ENCODE results near the gene HORMAD2.
"Not testable (repeated sequence)": the region's sequence is repeated elsewhere in the genome, so short reads cannot be mapped to it uniquely, and the experiment has no call there.

The HORMAD2 gene

DNA sequence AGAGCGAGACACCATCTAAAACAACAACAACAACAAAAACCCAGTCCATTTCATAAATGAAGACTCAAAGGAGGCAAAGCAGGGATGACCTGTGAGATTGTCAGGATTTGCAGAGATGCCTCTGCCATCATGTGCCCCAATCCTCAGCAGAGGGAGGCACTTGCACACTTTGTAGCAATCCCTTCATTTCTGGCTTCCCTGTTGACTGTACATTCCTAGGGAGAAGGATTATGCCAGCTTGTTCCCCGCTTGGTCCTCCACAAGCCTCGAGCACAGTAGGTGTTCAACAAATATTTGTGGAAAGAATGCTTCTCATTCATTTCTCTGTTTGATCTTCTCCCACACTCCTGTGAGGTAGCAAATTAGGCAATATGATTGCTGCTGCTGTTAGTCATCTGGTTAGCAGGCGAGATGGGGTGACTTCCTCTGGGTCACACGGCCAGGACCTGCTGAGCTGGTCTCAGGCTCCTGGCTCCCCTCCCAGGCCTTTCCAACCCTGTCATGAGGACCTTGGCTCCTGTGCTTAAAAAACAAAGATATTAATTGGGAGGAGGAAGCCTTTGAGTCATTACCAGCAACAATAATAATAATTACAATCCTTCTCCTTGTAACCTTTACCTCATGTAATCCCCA lies 132.2 kb downstream of the HORMAD2 start:
- no peak for FAIRE-seq

DNA sequence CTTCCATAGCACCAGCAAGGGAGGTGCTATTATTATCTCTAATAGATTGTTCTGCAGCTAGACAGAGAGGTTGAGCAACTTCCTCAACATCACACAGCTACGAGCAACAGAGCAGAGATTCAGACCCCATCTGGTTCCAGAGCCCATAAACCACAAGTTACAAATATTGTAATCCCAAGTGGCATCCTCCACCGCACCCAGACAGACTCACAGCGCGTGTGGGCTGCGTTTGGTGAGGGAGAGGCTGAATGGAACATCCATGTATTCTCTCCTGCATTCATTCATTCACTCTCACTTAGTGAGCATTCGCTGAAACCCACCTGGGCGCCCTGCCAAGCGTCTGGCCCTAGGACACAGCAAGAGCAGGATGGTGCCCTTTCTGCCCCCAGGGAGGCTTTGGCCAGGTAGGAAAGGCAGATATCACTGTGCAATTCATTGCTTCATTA lies 132.8 kb downstream of the HORMAD2 start:
- no peak for FAIRE-seq

DNA sequence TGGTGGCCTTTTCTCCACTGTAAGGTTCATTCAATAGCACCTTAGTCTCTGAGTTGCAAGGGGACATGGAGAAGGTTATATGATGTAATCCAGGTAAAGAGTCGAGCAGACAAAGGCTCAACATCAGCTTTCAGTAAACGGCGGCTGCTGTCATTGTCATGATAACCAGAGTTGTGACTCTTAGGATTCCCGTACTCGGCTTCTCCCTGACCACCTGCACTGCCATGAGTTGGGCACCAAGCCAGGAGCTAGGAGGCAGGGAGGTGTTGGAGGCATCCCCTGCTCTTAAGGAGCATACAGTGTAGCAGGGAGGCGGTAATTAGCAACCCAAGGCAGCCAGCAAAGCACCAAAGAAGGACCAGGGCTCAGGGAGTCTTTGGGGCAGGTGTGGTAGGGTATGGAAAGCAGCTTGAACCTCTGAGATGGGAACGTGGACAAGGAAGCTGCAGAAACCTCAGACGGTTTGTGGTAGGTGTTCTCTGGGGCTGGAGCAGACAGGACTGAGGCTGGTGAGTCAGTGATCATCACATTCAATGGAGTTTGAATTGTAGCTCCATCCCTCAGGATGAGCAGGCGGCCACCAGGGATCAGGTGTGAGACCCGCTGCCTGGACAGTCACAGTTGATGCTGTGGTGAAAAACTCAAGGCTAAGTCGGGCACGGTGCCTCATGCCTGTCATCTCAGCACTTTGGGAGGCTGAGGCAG lies 134.6 kb downstream of the HORMAD2 start:
- FAIRE-seq: no peak

- not testable (repeated sequence) for FAIRE-seq
Observed at GRCh38 chr22:30216272-30216671, 136.0 kb downstream of the HORMAD2 start.

- no peak for FAIRE-seq
Observed at GRCh38 chr22:30216710-30217109, 136.4 kb downstream of the HORMAD2 start.

DNA sequence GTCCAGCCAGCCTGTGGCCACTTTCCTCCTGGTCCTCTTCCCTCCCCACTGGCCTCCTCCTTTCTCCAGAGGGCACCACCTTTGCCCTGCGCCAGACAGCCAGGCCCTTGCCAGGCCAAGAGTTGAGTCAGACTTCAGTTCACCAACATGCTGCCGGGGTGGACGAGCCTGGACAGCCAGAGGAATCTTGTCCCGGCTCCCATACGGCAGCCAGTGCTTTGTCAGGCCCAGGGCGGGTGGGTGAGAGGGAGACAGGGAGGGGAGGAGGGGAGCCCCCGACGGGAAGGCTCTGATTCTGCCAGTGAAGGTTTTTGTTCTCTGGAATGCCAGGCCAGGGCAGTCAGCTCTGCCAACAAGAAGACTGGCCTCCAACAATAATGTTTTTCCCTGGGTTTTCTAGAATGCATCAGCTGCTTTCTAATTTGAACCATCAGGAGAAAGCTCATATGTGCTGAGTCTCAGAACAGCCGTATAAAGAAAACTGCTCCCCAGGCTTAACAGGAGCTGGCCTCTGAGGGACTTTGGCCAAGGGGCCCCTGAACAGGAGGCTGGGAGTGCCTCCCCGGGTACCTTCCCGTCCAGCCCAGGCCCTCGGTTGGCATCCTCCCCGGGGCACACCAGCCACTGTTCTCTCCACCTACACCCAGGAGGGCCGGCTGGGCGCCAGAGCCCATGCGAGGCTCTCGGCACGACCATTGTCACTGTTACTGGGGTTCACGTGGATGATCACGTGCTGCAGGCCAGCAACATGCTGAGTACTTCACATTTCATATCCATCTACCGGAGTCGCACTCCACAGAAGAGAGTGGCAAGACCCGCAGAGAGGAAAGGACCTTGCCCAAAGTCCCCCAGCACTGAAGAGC lies 137.7 kb downstream of the HORMAD2 start:
- FAIRE-seq: no peak

- FAIRE-seq: no peak
Observed at GRCh38 chr22:30219049-30219654, 138.9 kb downstream of the HORMAD2 start.

GRCh38 chr22:30219668-30220278 lies 139.5 kb downstream of the HORMAD2 start:
- FAIRE-seq: no peak

DNA sequence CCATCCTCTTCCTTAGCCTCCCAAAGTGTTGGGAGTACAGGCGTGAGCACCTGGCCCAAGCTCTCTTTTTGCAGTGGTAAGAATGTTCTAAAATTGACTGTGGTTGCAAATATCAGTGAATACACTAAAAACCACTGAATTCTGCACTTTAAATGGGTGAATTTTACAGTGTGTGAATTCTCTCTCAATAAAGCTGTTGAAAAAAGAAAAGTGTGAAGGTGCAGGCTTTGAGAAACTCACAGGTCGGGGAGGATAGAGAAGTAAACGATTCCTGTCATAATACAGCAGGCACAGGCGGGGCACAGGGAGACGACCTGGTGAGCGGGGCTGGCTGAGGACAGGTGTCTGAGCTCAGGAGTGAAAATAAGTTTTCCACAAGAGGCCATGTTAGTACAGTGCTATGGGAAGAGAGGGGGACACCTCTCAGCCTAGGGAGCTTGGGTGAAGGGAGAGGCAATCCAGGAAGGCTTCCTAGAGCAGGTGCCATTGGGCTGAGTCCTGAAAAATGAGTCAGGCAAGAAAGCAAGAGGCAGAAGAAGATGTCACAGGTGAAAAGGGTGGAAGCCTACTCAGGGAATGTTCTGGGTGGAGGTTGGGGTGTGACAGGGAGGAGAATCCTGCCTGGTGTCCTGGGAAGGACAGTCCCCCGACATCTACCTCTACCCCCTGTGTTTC lies 140.2 kb downstream of the HORMAD2 start:
- no peak for FAIRE-seq

DNA sequence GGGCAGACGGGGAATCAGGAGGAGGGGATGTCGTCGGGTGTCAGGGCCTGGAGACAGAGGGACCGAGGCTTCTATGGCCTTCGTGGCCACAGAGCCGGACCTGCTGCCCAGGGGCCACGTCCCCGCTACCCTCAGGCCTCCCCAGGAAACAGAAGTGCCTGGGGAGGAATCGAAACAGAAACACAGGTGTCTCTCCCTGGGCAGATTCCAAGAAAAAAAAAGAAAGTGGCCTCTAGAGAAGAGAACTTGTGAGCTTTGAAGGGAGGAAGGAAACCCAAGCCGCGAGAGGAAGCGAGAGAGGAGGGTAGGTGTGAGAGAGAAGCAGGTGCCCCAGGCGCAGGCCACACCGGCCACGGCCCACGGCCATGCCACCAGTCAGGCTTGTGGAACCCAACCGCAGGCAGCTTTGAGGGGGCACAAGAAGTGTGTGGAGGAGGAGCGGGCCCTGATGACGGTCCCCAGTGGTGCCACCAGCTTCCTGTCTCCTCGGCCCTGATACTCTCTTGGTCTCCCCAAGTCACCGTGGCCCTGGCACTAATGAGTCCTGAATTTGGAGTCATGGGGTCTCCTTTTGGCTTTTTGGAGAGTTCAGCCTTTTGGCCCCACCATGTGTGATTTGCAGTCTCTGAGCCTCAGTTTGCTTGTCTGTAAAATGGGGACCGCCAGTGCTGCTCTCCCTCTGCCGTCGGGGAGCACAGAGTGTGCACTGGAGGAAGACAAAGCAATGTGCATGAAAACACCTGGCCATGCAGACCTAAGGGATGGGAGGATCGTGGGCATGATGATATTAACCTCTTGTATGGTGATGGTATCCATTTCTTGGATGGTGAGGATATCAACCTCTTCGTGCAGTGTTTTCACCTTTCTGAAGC lies 141.1 kb downstream of the HORMAD2 start:
- no peak for FAIRE-seq

DNA sequence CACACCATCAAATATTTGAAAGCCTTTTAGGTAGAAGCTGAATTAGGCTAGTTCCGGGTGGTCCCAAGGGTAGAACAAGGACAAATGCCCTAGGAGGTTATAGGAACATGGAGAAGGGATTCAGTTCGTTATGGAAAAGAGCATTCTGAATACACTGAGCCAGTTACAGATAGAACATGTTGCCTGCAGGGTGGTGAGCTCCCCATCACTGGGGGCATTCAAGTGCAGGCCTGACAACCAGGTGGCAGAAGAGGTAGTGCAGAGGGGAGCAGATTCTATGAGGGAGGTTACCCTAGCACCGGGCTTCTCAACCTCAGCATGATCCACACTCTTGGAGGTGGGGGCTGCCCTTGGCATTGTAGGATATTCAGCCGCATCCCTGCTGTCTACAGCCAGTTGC lies 142.1 kb downstream of the HORMAD2 start:
- FAIRE-seq: no peak

GRCh38 chr22:30223303-30223702 lies 143.0 kb downstream of the HORMAD2 start:
- FAIRE-seq: no peak

DNA sequence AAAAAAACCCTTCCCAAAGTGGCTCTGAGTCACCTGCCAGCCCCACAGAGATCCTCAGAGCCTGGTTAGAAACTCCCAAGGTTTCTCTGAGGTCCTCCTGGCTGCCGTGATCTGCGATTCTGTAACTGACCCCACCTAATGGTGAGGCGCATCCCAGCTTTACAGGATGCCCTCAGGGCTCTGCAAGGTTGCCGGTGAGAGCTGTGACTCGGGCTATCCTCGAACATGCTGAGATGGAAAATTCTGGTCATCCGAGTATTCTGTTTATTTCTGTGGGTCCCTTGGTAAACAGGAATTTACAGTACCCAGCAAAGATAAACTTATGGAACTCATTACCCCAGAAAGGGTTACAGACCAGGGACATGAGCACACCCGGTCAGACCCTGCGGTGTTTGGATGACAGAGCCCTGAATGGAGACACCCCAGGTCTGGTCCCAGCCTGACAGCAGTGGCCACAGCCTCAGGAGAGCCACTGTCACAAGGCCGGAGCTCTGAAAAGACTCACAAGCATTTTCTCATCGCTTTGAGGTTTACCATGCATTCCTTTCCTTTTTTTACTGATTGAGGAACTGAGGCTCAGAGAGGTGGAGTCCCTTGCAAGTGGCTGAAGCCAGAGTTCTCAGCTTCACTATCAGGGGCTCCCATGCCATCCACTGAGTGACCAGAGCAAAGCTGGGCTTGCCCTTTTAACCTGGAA lies 144.0 kb downstream of the HORMAD2 start:
- FAIRE-seq: no peak

DNA sequence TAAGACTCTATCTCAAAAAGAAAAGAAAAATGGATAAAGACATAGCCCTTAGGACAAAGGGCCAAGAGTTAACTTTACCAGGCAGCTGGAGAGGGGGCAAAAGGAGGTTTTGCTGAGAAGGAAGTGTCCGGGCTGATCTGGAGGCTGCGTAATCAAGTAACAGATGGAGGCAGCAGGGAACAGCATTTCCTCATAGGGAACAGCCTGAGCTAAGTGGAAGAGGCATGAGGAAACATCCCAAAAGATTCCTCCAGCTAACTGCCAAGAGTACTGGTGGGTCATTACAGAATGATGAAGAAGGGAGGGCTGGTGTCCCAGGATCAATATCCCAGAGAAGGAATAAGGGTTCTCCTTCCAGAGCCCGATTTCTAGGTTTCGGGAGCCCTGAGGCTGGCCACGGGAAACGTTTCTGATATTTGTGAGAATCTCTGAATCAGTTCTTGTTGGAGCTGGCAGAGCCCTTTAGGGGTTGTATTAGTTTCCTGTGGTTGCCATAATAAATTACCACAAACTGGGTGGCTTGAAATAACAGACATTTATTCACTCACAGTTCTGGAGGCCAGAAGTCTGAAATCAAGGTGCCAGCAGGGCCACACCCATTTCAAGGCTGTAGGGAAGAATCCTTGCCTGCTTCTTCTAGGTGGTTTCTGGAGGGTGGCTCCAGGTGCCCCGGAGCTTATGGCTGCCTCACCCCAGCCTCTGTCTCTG lies 145.1 kb downstream of the HORMAD2 start:
- FAIRE-seq: no peak

DNA sequence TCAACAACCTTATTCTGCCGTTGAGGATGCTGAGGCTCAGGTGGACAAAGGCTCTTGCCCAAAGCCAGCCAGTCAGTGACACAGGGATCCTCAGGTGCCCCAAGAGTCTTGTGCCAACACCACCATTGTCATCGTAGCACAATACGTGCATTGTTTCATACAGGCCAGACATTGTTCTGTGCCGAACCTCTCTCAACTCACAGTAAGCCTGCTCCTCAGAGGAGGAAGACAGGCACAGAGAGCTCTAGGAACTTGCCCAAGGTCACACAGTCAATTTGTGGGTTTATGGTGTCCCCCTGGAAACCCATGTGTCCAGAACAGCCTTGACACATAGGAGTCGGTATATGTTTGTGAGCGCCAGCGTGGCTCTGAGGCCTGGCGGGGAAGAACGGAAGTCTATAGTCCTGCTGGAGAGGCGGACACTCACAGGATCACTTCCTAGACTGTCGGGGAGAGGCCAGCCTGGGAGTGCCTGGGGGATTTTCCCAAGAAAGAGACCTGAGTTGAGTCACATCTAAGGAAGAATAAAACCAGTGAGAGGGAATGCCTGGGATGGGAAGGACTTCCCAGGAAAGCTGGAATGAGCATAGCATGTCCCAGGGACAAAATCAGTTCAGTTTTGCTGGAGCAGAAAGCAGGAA lies 146.0 kb downstream of the HORMAD2 start:
- no peak for FAIRE-seq
